ENCODE measurements around the gene TRIO. TPM values are rescaled to one million over a fixed set of nuclear protein-coding genes. Genes with fewer than 3 reads are reported as not detected.

The TRIO gene
- total and polyA plus RNA-seq, 10 of the 15 experiments (the other 5 are each of a cell fraction or from before 2014, with no cell fraction given): 5.1 to 96.4 (median 44.6) TPM

GRCh38 chr5:14479143-14479696 lies 336.1 kb downstream of the TRIO start (continued):
- TF ChIP-seq, protein P1, sequence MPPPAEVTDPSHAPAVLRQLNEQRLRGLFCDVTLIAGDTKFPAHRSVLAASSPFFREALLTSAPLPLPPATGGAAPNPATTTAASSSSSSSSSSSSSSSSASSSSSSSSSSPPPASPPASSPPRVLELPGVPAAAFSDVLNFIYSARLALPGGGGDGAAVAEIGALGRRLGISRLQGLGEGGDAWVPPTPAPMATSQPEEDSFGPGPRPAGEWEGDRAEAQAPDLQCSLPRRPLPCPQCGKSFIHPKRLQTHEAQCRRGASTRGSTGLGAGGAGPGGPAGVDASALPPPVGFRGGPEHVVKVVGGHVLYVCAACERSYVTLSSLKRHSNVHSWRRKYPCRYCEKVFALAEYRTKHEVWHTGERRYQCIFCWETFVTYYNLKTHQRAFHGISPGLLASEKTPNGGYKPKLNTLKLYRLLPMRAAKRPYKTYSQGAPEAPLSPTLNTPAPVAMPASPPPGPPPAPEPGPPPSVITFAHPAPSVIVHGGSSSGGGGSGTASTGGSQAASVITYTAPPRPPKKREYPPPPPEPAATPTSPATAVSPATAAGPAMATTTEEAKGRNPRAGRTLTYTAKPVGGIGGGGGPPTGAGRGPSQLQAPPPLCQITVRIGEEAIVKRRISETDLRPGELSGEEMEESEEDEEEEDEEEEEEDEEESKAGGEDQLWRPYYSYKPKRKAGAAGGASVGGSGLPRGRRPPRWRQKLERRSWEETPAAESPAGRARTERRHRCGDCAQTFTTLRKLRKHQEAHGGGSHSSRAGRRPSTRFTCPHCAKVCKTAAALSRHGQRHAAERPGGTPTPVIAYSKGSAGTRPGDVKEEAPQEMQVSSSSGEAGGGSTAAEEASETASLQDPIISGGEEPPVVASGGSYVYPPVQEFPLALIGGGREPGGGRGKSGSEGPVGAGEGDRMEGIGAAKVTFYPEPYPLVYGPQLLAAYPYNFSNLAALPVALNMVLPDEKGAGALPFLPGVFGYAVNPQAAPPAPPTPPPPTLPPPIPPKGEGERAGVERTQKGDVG (CRISPR knock-in tag; IDR thresholded peaks at IDR 0.05): no peak
- no peak for TF ChIP-seq HSF1 (IDR thresholded peaks at IDR 0.05; ENCODE audit: low read depth, low read length)
- no peak for TF ChIP-seq E2F8 (IDR thresholded peaks at IDR 0.05; ENCODE audit: low read depth, partially characterized antibody)
